Anterior cingulate cortex (tissue), 58 donors: ENCODE results near the gene CHST11.
"Not testable (repeated sequence)": the region's sequence is repeated elsewhere in the genome, so short reads cannot be mapped to it uniquely, and the experiment has no call there.

ENCODE experiments used
- DNase-seq, 58 donors: peaks; one replicate each; lab custom pipeline; 2025; lab: John Stamatoyannopoulos, UW

CHST11 gene

DNA sequence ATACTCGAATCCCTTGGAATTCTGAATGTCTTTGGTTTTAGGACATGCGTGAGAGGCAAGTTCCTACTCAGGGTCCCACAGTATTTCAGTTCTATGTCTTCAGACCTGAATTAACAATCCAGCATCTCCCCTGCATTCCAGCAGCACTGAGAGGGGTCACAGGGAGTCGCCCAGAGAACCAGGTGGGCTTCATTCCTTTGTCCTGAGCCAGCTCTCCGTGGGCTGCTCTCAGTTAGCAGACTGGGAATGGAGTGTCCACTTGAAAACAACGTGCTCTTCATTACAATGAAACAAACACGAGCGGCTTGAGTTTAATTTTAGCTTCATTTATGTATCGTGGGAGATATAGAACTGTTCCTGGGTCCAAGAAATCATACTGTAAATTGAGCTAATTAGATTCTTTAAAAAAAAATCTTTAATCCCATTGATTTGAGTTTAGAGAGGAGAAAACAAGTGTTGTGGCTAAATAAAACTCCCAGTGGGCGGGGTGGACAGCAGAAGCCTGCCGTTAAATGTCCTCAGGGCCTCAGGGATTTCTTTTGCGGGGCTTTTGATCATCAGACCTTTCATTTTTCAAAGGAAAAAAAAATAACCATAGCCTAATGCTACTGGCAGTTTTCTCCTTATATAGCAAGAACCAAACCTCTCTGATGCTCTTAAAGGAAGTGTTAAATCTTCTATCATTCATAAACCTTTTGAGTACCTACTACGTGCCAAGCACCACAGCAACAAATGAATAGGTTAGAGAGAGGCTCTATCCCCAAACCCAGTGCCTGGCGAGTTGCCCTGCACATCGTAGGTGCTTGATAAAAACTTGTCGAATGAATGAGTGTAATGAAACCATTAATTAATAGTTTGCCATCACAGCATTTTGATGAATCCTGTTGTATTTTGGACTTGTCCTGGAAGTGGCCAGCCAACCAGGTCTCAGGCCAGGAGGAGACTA, 140.4 kb downstream of the CHST11 start:
- no peak for DNase-seq

- DNase-seq: no peak
These were observed 141.9 kb downstream of the CHST11 start for GRCh38 chr12:104598342-104599271.

GRCh38 chr12:104599272-104600035, 142.7 kb downstream of the CHST11 start:
- DNase-seq: no peak

- no peak for DNase-seq
These were observed 143.4 kb downstream of the CHST11 start for GRCh38 chr12:104600036-104600712.

- no peak for DNase-seq
These were observed 144.3 kb downstream of the CHST11 start for GRCh38 chr12:104600790-104601739.

GRCh38 chr12:104602406-104602805, 145.7 kb downstream of the CHST11 start:
- peak in 3 of 58 donors; percentile 6 to 35 (median 31) for DNase-seq

GRCh38 chr12:104602896-104603295, 146.1 kb downstream of the CHST11 start:
- DNase-seq: no peak

GRCh38 chr12:104603545-104603973, 146.8 kb downstream of the CHST11 start:
- no peak for DNase-seq

- peak in 11 of 58 donors; percentile 3 to 32 (median 11) for DNase-seq
These were observed 147.6 kb downstream of the CHST11 start for GRCh38 chr12:104604070-104604994.

GRCh38 chr12:104604995-104605675, 148.4 kb downstream of the CHST11 start:
- no peak for DNase-seq

DNA sequence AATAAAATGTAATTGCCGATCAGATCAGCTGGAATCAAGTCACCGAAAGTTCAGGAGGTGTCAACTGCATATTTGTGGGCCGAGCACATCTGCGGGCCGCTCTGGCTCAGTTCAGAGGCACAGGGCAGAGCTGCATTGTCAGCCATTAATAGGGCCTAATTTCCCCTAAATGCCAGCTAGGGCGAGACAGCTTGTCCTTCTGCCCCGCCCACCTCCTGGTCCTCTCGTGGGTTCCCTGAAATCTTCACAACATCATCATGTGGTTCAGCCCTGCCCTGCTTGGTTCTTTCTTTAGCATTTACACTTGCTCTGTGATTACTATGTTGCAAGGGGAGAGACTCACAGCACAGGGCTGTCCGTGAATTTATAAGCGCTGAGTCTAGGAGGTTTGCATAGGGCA, 148.9 kb downstream of the CHST11 start:
- peak in 26 of 58 donors; percentile 6 to 57 (median 21) for DNase-seq

- peak in 1 of 58 donors; percentile 6 for DNase-seq
These were observed 152.2 kb downstream of the CHST11 start for GRCh38 chr12:104608998-104609397.

- no peak for DNase-seq
These were observed 152.7 kb downstream of the CHST11 start for GRCh38 chr12:104609445-104609844.

DNA sequence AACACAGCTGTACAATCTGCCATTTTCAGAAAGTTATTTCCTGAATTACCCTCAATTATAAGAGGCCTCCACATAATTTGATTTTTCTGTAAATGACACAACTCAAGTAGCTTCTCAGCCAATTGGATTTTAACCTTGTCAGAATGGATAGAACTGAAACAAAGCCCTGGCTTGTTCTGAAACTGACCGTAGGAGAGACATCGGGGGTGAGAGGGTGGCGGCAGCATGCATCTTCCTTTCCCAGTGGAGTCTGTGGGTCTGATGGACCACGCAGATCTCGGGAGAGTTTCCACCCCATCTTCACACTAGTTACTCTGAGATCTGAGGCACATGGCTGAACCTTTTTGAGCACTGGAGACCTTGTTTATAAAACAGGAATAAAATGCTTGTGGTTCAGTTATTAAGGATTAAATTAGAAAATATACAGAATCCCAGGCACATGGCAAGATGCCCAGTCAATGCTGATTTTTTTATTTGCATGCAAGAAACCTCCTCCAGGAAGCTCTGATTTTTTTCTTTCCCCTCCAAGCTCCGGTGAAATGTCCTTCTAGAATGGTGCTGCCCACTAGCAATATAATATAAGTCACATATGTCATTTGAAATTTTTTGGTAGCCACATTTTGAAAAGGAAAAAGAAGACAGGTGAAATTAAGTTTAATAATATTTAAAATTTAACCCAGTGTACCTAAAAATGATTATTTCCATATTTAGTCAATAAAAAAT, 153.9 kb downstream of the CHST11 start:
- DNase-seq: no peak

DNA sequence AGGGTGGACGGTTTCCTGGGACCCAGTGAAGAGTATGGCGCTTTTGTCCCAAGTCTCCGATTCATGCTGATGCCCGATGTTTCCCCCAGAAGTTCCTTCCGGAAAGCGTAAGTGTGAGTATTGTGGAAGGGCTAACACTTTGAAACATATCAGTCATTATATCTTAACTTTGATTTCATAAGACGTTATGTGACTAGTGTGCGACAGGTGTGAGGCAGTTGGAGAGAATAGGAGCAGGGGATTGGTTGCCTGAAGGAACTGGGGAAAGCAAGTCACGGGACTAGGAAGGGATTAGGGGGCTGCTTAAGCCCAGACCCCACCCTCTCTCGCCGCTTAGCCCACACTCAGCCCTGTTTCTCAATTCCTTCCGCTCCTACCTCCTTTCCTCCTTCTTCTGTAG, 154.9 kb downstream of the CHST11 start:
- DNase-seq: no peak

DNA sequence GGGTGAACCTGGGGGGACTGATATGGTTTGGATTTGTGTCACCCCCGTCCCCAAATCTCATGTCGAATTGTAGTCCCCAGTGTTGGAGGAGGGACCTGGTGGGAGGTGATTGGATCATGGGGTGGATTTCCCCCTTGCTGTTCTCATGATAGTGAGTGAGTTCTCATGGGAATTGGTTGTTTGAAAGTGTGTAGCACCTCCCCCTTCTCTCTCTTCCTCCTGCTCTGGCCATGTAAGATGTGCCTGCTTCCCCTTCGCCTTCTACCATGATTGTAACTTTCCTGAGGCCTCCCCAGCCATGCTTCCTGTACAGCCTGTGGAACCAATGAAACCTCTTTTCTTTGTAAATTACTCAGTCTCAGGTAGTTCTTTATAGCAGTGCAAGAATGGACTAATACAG, 156.6 kb downstream of the CHST11 start:
- DNase-seq: not testable (repeated sequence)
